GM23248 (cell line): Measurements from ENCODE around the gene COMMD1. TPM values are rescaled to one million over a fixed set of nuclear protein-coding genes. Genes with fewer than 3 reads are reported as not detected.

Source experiments
- DNase-seq: peaks from one replicate; pipeline ENCODE4 v3.0.0-alpha.2; 2015
- H2AFZ ChIP-seq: fragments of 200-600 bp; sonication (generic); 2 replicates; pipeline ENCODE4 v1.6.1; 2016; ENCODE audit warnings: antibody characterized with exemption
- H3F3A ChIP-seq: fragments of 200-600 bp; sonication (generic); 2 replicates; pipeline ENCODE4 v1.6.1; 2016; ENCODE audit warnings: mild to moderate bottlenecking, antibody characterized with exemption, mixed run types; ENCODE audit not compliant: insufficient read depth
- H3K27ac ChIP-seq: fragments of 200-600 bp; sonication (generic); 2 replicates; pipeline ENCODE4 v1.5.1; 2016; ENCODE audit warnings: mild to moderate bottlenecking
- H3K27me3 ChIP-seq: fragments of 200-600 bp; sonication (generic); replicated peaks from 2 replicates; pipeline ENCODE4 v1.6.1; 2016; ENCODE audit warnings: mild to moderate bottlenecking; ENCODE audit not compliant: insufficient read depth
- H3K36me3 ChIP-seq: fragments of 200-600 bp; sonication (generic); 2 replicates; pipeline ENCODE4 v1.6.1; 2016; ENCODE audit warnings: low read depth, mild to moderate bottlenecking
- H3K4me1 ChIP-seq: fragments of 200-600 bp; sonication (generic); 2 replicates; pipeline ENCODE4 v1.6.1; 2016; ENCODE audit warnings: mild to moderate bottlenecking; ENCODE audit not compliant: insufficient read depth
- H3K4me2 ChIP-seq: fragments of 200-600 bp; sonication (generic); one replicate; pipeline ENCODE4 v1.6.1; 2016; ENCODE audit warnings: mild to moderate bottlenecking; ENCODE audit not compliant: unreplicated experiment
- H3K4me3 ChIP-seq: fragments of 200-600 bp; sonication (generic); 2 replicates; pipeline ENCODE4 v1.5.1; 2016; ENCODE audit warnings: mild to moderate bottlenecking
- H3K79me2 ChIP-seq: fragments of 200-600 bp; sonication (generic); 2 replicates; pipeline ENCODE4 v1.6.1; 2016; ENCODE audit warnings: mild to moderate bottlenecking; ENCODE audit not compliant: insufficient read depth
- H3K9ac ChIP-seq: fragments of 200-600 bp; sonication (generic); 2 replicates; pipeline ENCODE4 v1.6.1; 2016; ENCODE audit warnings: mild to moderate bottlenecking
- H3K9me2 ChIP-seq: fragments of 200-600 bp; sonication (generic); 2 replicates; pipeline ENCODE4 v1.6.1; 2016; ENCODE audit warnings: mixed run types, mild to moderate bottlenecking, moderate library complexity; ENCODE audit not compliant: insufficient read depth
- H3K9me3 ChIP-seq: fragments of 200-600 bp; sonication (generic); one replicate; pipeline ENCODE4 v1.6.1; 2017; ENCODE audit warnings: low read depth
- H4K20me1 ChIP-seq: fragments of 200-600 bp; sonication (generic); 2 replicates; pipeline ENCODE4 v1.6.0; 2016; ENCODE audit not compliant: insufficient read depth
- EZH2 ChIP-seq: fragments of 200-600 bp; sonication (generic); IDR thresholded peaks from 2 replicates; pipeline ENCODE4 v1.6.1; 2018; ENCODE audit warnings: antibody characterized with exemption, mild to moderate bottlenecking; ENCODE audit not compliant: insufficient read depth, poor library complexity, severe bottlenecking
- EZH2phosphoT487 ChIP-seq: fragments of 200-600 bp; sonication (generic); IDR thresholded peaks from 2 replicates; pipeline ENCODE4 v1.6.1; 2018; ENCODE audit warnings: antibody characterized with exemption, moderate library complexity, mild to moderate bottlenecking, low read depth; ENCODE audit not compliant: insufficient read depth
- WGBS, 2 experiments: methylation state at CpG; one replicate each; pipeline ENCODE4 v1.1.6; 2015 to 2017; ENCODE audit warnings: low lambda C conversion rate in 2 of 2, low coverage in 1 of 2; ENCODE audit errors: missing lambda C conversion rate in 2 of 2; 5-methylcytosine and 5-hydroxymethylcytosine counted together
- in situ Hi-C: fragments of 300-500 bp; cut with MboI; formaldehyde crosslinking; loops from 2 replicates; pipeline ENCODE4 v1.15.0; 2020
- polyA plus RNA-seq: library from polyadenylated mRNA; unstranded; fragments of >200 nt; fragmentation: Nextera tagmentation; extraction: Ambion mirVana; gene quantifications from 2 replicates; pipeline ENCODE4 v1.2.1, GENCODE V29; 2016
- total RNA-seq: library from RNA; depleted of rRNA; stranded (reverse); fragments of >200 nt; shearing (Covaris generic); gene quantifications from 2 replicates; pipeline ENCODE4 v1.2.3, GENCODE V29; 2014

Gene COMMD1
- total and polyA plus RNA-seq, 2 experiments from 2014 or later = 40.5 to 74.2 TPM

DNA sequence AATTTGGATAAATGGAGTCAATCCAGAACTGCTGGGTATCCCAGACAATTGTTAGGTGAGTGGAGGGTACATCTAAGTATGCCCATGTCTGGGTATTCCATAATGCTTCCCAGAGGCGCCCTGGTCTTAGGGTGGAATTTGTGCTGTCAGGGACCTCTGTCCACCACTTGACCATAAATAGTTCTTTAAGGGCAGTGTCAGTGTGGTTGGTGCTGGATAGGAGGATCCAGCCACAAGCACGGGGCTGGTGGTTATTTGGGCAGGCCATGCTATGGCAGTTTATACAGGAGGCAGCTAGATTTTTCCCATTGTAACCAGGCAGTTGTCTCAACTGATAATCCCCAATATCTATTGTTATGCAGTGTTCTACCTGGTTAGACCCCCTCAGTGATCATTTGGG lies 186.0 kb downstream of the COMMD1 start:
- no peaks in the 10 kb centered on the region for H3K27me3 ChIP-seq
- H4K20me1 ChIP-seq = no peaks in the 10 kb centered on the region
- H3K79me2 ChIP-seq = no peaks in the 10 kb centered on the region
- 96 to 100% methylated on average over 2 of the region's 2 CpGs for WGBS, 2 experiments
- no peak overlapping the region for H2AFZ ChIP-seq
- no peak overlapping the region for H3K27ac ChIP-seq
- no peak overlapping the region for H3K4me3 ChIP-seq
- no peak overlapping the region for H3K9ac ChIP-seq
- no peaks in the 10 kb centered on the region for H3K4me1 ChIP-seq
- no peak for DNase-seq
- TF ChIP-seq EZH2 (no peak), EZH2phosphoT487 (no peak)
- H3K9me3 ChIP-seq = no peaks in the 10 kb centered on the region
- no peaks in the 10 kb centered on the region for H3K36me3 ChIP-seq
- H3K9me2 ChIP-seq = no peaks in the 10 kb centered on the region
- in situ Hi-C loops = no loop called here
- H3F3A ChIP-seq = no peaks in the 10 kb centered on the region
- H3K4me2 ChIP-seq = no peak overlapping the region

DNA sequence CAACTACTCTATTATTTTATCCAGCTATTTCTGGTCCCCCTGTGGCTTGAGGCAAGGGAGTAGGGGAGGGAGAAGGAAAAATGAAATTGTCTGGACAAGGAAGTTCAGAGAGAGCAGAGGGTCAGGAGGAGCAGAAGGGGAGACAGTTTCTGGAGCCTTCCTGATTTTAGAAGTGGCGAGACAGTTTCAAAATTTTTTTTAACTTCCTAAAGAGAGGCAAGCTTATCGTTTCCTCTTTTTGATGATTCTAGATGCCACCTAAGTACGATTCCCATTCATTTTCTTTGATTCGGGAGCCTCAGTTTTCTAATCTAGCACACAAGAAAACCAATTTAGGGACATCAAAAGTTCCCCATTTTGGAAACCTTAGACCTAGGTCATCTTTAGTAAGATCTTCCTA lies 193.6 kb downstream of the COMMD1 start:
- 86 to 91% methylated on average over 4 of the region's 4 CpGs for WGBS, 2 experiments

DNA sequence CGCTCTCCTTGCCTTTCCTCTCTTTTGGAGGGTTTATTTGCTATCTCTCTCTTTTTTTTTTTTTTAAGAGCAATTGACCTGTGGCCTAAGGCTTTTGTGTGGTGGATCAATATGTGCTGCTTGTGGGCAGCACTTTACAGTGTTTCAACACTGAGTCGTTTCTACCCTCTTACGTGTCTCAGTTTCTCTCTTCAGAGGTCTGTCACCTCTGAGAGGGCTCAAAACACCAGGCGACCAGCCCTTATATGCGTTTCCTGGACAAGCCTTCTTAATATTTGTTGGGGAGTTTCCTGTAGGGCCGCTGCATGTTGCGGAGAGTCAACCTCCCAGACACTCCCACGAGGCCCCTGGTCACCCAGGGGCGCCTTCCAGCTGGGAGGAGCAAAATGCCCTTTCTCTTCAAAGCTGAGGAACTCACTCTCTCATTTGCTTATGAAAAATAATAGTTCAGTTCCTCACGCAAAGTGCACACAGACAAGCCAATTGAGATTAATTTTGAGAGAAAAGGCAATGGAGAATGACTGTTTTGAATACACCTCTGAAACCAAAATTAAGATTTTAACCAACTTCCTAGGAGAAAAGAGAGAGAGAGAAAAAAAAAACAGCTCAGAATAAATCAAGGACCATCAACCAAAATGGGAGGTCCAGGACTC lies 194.2 kb downstream of the COMMD1 start:
- Histone ChIP-seq H3K4me3 (no peak overlapping the region), H4K20me1 (no peaks in the 10 kb centered on the region), H2AFZ (no peak overlapping the region), H3K36me3 (no peaks in the 10 kb centered on the region), H3K9ac (no peak overlapping the region), H3K9me3 (no peaks in the 10 kb centered on the region), H3K27ac (no peak overlapping the region), H3K27me3 (no peaks in the 10 kb centered on the region), H3K4me2 (no peak overlapping the region), H3F3A (no peaks in the 10 kb centered on the region), H3K4me1 (no peaks in the 10 kb centered on the region), H3K79me2 (no peaks in the 10 kb centered on the region), H3K9me2 (no peaks in the 10 kb centered on the region)
- WGBS, 2 experiments = 95% methylated on average over 10 of the region's 10 CpGs
- no peak for DNase-seq
- TF ChIP-seq EZH2 (no peak), EZH2phosphoT487 (no peak)
- in situ Hi-C loops = no loop called here

More for the DNA sequence above, 193.6 kb downstream of the COMMD1 start:
- DNase-seq = no peak
- Histone ChIP-seq H3K4me2 (no peak overlapping the region), H3K4me3 (no peak overlapping the region), H3K27me3 (no peaks in the 10 kb centered on the region), H3K79me2 (no peaks in the 10 kb centered on the region), H3K36me3 (no peaks in the 10 kb centered on the region), H3F3A (no peaks in the 10 kb centered on the region), H3K9me2 (no peaks in the 10 kb centered on the region), H3K27ac (no peak overlapping the region), H3K9ac (no peak overlapping the region), H4K20me1 (no peaks in the 10 kb centered on the region), H3K4me1 (no peaks in the 10 kb centered on the region), H2AFZ (no peak overlapping the region), H3K9me3 (no peaks in the 10 kb centered on the region)
- in situ Hi-C loops = no loop called here
- TF ChIP-seq EZH2phosphoT487 (no peak), EZH2 (no peak)

- TF ChIP-seq EZH2phosphoT487 (no peak), EZH2 (no peak)
- no peak overlapping the region for H3K4me3 ChIP-seq
- no peaks in the 10 kb centered on the region for H3K36me3 ChIP-seq
- no peaks in the 10 kb centered on the region for H3K9me3 ChIP-seq
- no peaks in the 10 kb centered on the region for H3K79me2 ChIP-seq
- H3F3A ChIP-seq = no peaks in the 10 kb centered on the region
- no peak overlapping the region for H3K4me2 ChIP-seq
- no peak overlapping the region for H2AFZ ChIP-seq
- H3K27me3 ChIP-seq = no peaks in the 10 kb centered on the region
- DNase-seq = no peak
- no peak overlapping the region for H3K27ac ChIP-seq
- H3K4me1 ChIP-seq = no peaks in the 10 kb centered on the region
- H4K20me1 ChIP-seq = no peaks in the 10 kb centered on the region
- in situ Hi-C loops = no loop called here
- H3K9me2 ChIP-seq = no peaks in the 10 kb centered on the region
- no peak overlapping the region for H3K9ac ChIP-seq
- 94 to 96% methylated on average over 2 of the region's 2 CpGs for WGBS, 2 experiments
These were observed 196.4 kb downstream of the COMMD1 start for GRCh38 chr2:62101886-62102285.
